H9 (cell line): ENCODE results near the gene TREM1. TPM values are rescaled to one million over a fixed set of nuclear protein-coding genes. Genes with fewer than 3 reads are reported as not detected.

Source experiments
- DNase-seq: peaks from one replicate; pipeline ENCODE4 v3.0.0-alpha.2; 2017
- H2AFZ ChIP-seq: one replicate; pipeline ENCODE4 v1.6.1; 2013; ENCODE audit warnings: mild to moderate bottlenecking, low read length, control low read depth, moderate library complexity
- H2AK5ac ChIP-seq: 2 replicates; pipeline ENCODE4 v1.6.1; 2013; ENCODE audit warnings: low read length, control low read depth, mixed read lengths; ENCODE audit not compliant: insufficient read length
- H2BK120ac ChIP-seq: one replicate; pipeline ENCODE4 v1.6.1; 2013; ENCODE audit warnings: low read depth, mild to moderate bottlenecking, low read length, control low read depth, inconsistent platforms; ENCODE audit not compliant: poor library complexity, severe bottlenecking
- H2BK12ac ChIP-seq: 2 replicates; pipeline ENCODE4 v1.6.1; 2013; ENCODE audit warnings: low read length, control low read depth, mixed read lengths, low read depth; ENCODE audit not compliant: insufficient read length
- H2BK15ac ChIP-seq: 2 replicates; pipeline ENCODE4 v1.6.1; 2013; ENCODE audit warnings: low read depth, low read length, control low read depth
- H2BK20ac ChIP-seq: one replicate; pipeline ENCODE4 v1.6.1; 2013; ENCODE audit warnings: low read depth, mild to moderate bottlenecking, low read length, control low read depth, inconsistent platforms; ENCODE audit not compliant: poor library complexity, severe bottlenecking
- H2BK5ac ChIP-seq: 2 replicates; pipeline ENCODE4 v1.6.1; 2013; ENCODE audit warnings: low read length, control low read depth, mixed read lengths; ENCODE audit not compliant: insufficient read length
- H3K14ac ChIP-seq: 2 replicates; pipeline ENCODE4 v1.6.1; 2013; ENCODE audit warnings: low read length, control low read depth; ENCODE audit not compliant: insufficient read depth
- H3K18ac ChIP-seq: 2 replicates; pipeline ENCODE4 v1.6.1; 2013; ENCODE audit warnings: low read depth, mild to moderate bottlenecking, mixed read lengths, low read length, control low read depth; ENCODE audit not compliant: insufficient read length
- H3K23ac ChIP-seq: 2 replicates; pipeline ENCODE4 v1.6.1; 2013; ENCODE audit warnings: low read length, control low read depth, mixed read lengths, low read depth; ENCODE audit not compliant: insufficient read length
- H3K23me2 ChIP-seq: 2 replicates; pipeline ENCODE4 v1.6.1; 2013; ENCODE audit warnings: low read depth, mild to moderate bottlenecking, mixed read lengths, low read length, control low read depth; ENCODE audit not compliant: insufficient read length, poor library complexity, severe bottlenecking
- H3K27ac ChIP-seq: 2 replicates; pipeline ENCODE4 v1.5.1; 2013; ENCODE audit warnings: low read length, control low read depth, mixed read lengths, low read depth; ENCODE audit not compliant: insufficient read length
- H3K27me3 ChIP-seq: 2 replicates; pipeline ENCODE4 v1.6.1; 2013; ENCODE audit warnings: low read length, control low read depth, inconsistent platforms; ENCODE audit not compliant: insufficient read depth
- H3K4ac ChIP-seq: 2 replicates; pipeline ENCODE4 v1.6.1; 2013; ENCODE audit warnings: low read depth, mild to moderate bottlenecking, control low read depth, inconsistent platforms, low read length, moderate library complexity
- H3K4me1 ChIP-seq: 2 replicates; pipeline ENCODE4 v1.6.1; 2013; ENCODE audit warnings: low read length, control low read depth, inconsistent platforms; ENCODE audit not compliant: insufficient read depth
- H3K4me2 ChIP-seq: 2 replicates; pipeline ENCODE4 v1.6.1; 2013; ENCODE audit warnings: low read length, control low read depth, mixed read lengths; ENCODE audit not compliant: insufficient read length, insufficient read depth
- H3K56ac ChIP-seq: 2 replicates; pipeline ENCODE4 v1.6.1; 2013; ENCODE audit warnings: low read depth, mild to moderate bottlenecking, mixed read lengths, low read length, control low read depth; ENCODE audit not compliant: insufficient read length
- H3K79me1 ChIP-seq: 2 replicates; pipeline ENCODE4 v1.6.1; 2013; ENCODE audit warnings: low read depth, mild to moderate bottlenecking, moderate library complexity, low read length, control low read depth, inconsistent platforms; ENCODE audit not compliant: insufficient read depth, poor library complexity, severe bottlenecking
- H3K79me2 ChIP-seq: 2 replicates; pipeline ENCODE4 v1.6.1; 2013; ENCODE audit warnings: low read length, control low read depth, inconsistent platforms; ENCODE audit not compliant: insufficient read depth
- H3K9ac ChIP-seq: 2 replicates; pipeline ENCODE4 v1.6.1; 2013; ENCODE audit warnings: low read length, control low read depth, mixed read lengths; ENCODE audit not compliant: insufficient read length; ENCODE audit errors: extremely low read depth
- H3K9me3 ChIP-seq: one replicate; pipeline ENCODE4 v1.6.1; 2013; ENCODE audit warnings: low read depth, low read length, inconsistent platforms; ENCODE audit not compliant: control insufficient read depth
- H3T11ph ChIP-seq: one replicate; pipeline ENCODE4 v1.6.1; 2013; ENCODE audit warnings: mild to moderate bottlenecking, low read length, control low read depth, inconsistent platforms
- H4K20me1 ChIP-seq: one replicate; pipeline ENCODE4 v1.6.1; 2013; ENCODE audit not compliant: control insufficient read depth, insufficient read length, insufficient read depth
- H4K5ac ChIP-seq: 2 replicates; pipeline ENCODE4 v1.6.1; 2013; ENCODE audit warnings: low read depth, mild to moderate bottlenecking, mixed read lengths, low read length, control low read depth; ENCODE audit not compliant: insufficient read length
- H4K8ac ChIP-seq: replicated peaks from 2 replicates; pipeline ENCODE4 v1.6.1; 2013; ENCODE audit warnings: low read length, control low read depth, mixed read lengths, low read depth; ENCODE audit not compliant: insufficient read length
- H4K91ac ChIP-seq: 2 replicates; pipeline ENCODE4 v1.6.1; 2013; ENCODE audit warnings: low read depth, mild to moderate bottlenecking, moderate library complexity, mixed read lengths, low read length, control low read depth; ENCODE audit not compliant: insufficient read length
- H3K27ac Mint-ChIP-seq, 3 experiments: 2 replicates in 2 of 3; 3 replicates in 1 of 3; pipeline ENCODE4 v1.8.0; 2020 to 2021; ENCODE audit warnings: mixed read lengths in 3 of 3, mild to moderate bottlenecking in 1 of 3, moderate library complexity in 1 of 3
- H3K27me3 Mint-ChIP-seq: 2 replicates; pipeline ENCODE4 v1.8.0; 2021; ENCODE audit warnings: low read depth, mild to moderate bottlenecking, moderate library complexity, mixed read lengths
- H3K36me3 Mint-ChIP-seq, 3 experiments: 2 replicates in 2 of 3; 3 replicates in 1 of 3; pipeline ENCODE4 v1.8.0; 2020 to 2021; ENCODE audit warnings: low read depth in 3 of 3, mixed read lengths in 3 of 3; ENCODE audit not compliant: insufficient read depth in 1 of 3
- H3K4me1 Mint-ChIP-seq, 2 experiments: 2 replicates each; pipeline ENCODE4 v1.8.0; 2020; ENCODE audit warnings: mixed read lengths in 2 of 2
- H3K4me3 Mint-ChIP-seq, 2 experiments: 2 replicates in 1 of 2; 3 replicates in 1 of 2; pipeline ENCODE4 v1.8.0; 2020 to 2021; ENCODE audit warnings: mild to moderate bottlenecking in 2 of 2, mixed read lengths in 2 of 2, moderate library complexity in 1 of 2
- H3K9me3 Mint-ChIP-seq, 2 experiments: 2 replicates in 1 of 2; 3 replicates in 1 of 2; pipeline ENCODE4 v1.8.0; 2020; ENCODE audit warnings: mild to moderate bottlenecking in 2 of 2, mixed read lengths in 2 of 2, moderate library complexity in 1 of 2
- CTCF ChIP-seq: fragments of 200-600 bp; sonication (generic); conservative IDR thresholded peaks from 3 replicates; pipeline ENCODE4 v1.8.0; 2021; ENCODE audit warnings: antibody characterized with exemption, mild to moderate bottlenecking
- WGBS: extraction: QIAGEN DNeasy Blood & Tissue Kit; methylation state at CpG from one replicate; pipeline ENCODE4 v1.1.7; 2013; ENCODE audit warnings: missing lambda C conversion rate, low lambda C conversion rate, mixed read lengths; ENCODE audit not compliant: insufficient read length; ENCODE audit errors: extremely low coverage; 5-methylcytosine and 5-hydroxymethylcytosine counted together
- total RNA-seq: library from RNA; stranded (reverse); gene quantifications from 2 replicates; pipeline ENCODE4 v1.2.1, GENCODE V29; 2021

TREM1 gene
- total RNA-seq, 1 experiment from 2014 or later = not detected

GRCh38 chr6:41272591-41273240 lies 13.8 kb downstream of the TREM1 start:
- no peak overlapping the region for H3T11ph ChIP-seq
- no peaks in the 10 kb centered on the region for H3K9me3 ChIP-seq
- no peak overlapping the region for H2BK15ac ChIP-seq
- no peaks in the 10 kb centered on the region for H3K23me2 ChIP-seq
- H3K14ac ChIP-seq = no peak overlapping the region
- H2AFZ ChIP-seq = no peak overlapping the region
- H2BK5ac ChIP-seq = no peak overlapping the region
- H4K5ac ChIP-seq = no peak overlapping the region
- Mint-ChIP-seq H3K36me3 (no peaks in the 10 kb centered on the region), H3K9me3 (no peaks in the 10 kb centered on the region), H3K27ac (no peak overlapping the region), H3K4me1 (peaks cover 0 to 3% of the 10 kb centered on the region in 2 experiments; a peak in 2 of 4 replicates), H3K27me3 (peaks cover 25% of the 10 kb centered on the region), H3K4me3 (no peak overlapping the region; a peak in 1 of 5 replicates)
- H3K4me2 ChIP-seq = no peak overlapping the region
- no peak overlapping the region for H3K56ac ChIP-seq
- no peak overlapping the region for H2BK12ac ChIP-seq
- H2AK5ac ChIP-seq = no peak overlapping the region
- no peaks in the 10 kb centered on the region for H4K20me1 ChIP-seq
- H3K27ac ChIP-seq = no peak overlapping the region
- no peaks in the 10 kb centered on the region for H3K27me3 ChIP-seq
- DNase-seq = no peak
- H2BK20ac ChIP-seq = no peak overlapping the region
- no peaks in the 10 kb centered on the region for H3K79me2 ChIP-seq
- no peak overlapping the region for H4K8ac ChIP-seq
- H3K18ac ChIP-seq = no peak overlapping the region
- WGBS = no CpG with 5 or more reads among the region's 5 CpGs
- no peak overlapping the region for H2BK120ac ChIP-seq
- H3K4ac ChIP-seq = no peak overlapping the region
- no peaks in the 10 kb centered on the region for H3K79me1 ChIP-seq
- H3K23ac ChIP-seq = no peak overlapping the region
- H4K91ac ChIP-seq = no peak overlapping the region
- H3K9ac ChIP-seq = no peak overlapping the region
- TF ChIP-seq CTCF = no peak
- H3K4me1 ChIP-seq = no peaks in the 10 kb centered on the region
